NCI-H2196 treated with DMSO at 0.1 percent for 48 hours (cell line): ENCODE measurements around the gene PTPRN.
"Not testable (repeated sequence)": the region's sequence is repeated elsewhere in the genome, so short reads cannot be mapped to it uniquely, and the experiment has no call there.

Experiments
- DNase-seq: peaks from one replicate; lab custom pipeline; 2025; ENCODE audit not compliant: unreplicated experiment; lab: John Stamatoyannopoulos, UW

Gene PTPRN

DNA sequence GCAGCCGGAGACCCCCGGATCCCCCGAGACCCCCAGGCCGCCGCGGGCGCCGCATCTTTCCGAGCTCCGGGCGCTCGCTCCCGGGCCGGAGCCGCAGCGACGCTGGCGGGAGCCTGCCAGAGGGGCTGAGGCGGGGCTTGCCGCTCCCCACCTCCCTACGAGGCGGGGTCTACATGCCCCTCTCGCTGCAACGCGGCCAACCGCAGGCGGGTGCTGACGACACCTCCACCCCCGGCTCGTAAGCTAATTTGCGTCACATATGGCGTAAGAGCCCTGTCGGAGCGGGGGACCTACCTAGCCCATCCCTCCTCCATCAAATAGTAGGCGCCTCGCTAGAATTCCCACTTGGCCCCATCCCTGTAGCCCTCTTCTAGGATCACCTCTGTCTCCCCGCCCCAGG, at the start of gene PTPRN:
Gene PTPRN (minus strand): TSS at position 124 of the 400 bp plus-strand sequence. CDS start 69 bp downstream, at position 55.
- no peak for DNase-seq

DNA sequence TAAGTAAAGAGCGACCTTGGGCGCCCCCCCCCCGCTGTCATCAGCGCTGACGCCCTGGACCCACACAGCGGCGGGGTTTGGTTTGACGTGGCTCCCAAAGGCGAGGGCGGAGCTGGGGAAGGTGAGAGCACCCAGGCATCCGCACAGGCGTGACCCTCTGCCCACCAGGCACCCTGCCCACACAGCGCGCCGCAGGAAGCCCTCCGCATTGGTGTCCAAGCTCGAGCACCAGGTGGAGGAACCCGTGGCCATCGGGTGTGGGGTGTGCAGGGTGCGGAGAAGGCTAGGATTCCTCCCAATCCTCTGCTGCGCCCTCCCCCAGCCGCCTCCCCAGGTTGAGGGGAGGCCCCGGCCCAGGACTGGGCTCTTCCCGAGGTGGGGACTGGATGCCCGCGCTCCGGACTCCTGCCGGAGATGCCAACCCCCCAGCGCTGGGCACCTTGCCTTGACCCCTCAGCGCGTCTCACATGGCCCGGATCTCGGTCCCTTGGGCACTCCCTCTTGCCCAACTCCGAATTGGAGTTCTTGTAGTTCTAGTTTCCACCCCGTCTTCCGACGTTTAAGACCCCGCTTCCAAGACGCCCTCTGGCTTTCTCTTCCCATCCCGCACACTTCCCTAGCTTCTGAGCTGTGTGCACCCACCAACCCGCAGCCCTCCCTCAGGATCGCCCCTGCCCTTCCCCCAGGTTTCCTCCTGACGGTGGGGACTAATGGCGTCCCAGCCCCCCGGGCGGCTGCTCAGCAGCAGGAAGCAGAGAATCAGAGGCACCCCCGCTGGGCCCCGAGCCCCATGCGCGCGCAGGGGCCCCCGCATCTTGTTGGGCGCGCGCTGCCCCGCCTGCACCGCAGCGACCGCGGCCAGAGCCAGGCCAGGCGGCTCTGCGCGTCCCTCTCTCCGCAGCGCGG, 49.2 kb upstream of the PTPRN start:
- DNase-seq = no peak

DNA sequence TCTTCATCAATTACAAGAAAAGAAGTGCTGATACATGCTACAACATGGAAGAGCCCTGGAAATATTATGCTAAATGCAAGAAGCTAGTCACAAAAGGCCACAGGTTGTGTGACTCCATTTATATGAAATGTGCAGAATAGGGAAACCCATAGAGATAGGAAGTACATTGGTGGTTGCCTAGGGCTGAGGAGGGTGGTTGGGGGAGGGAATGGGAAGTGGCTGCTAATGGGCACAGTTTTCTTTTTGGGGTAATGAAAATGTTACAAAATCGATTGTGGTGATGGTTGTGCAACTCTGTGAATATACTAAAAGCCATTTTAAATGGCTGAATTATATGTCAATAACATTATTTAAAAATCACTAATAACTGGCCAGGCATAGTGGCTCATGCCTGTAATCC, 47.6 kb upstream of the PTPRN start:
- no peak for DNase-seq

DNA sequence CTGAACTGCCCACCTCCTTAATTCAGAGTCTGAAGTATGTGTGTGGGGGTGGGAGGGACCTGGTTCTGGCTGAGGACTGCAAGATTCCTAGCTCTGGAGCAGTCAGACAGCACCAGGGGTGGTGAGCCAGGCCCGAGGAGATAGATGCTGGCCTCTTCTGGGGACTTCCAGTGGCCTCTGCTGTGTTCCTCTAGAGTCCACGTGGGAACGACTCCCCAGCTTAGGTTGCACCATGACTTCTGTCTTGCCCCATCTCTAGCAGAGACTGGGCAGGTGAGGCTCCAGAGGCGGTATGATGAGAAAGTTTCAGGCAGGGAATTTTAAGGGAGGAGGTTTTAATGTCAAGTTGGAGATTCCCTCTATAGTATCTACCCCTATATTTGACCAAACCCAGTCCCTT, 45.4 kb upstream of the PTPRN start:
- no peak for DNase-seq

DNA sequence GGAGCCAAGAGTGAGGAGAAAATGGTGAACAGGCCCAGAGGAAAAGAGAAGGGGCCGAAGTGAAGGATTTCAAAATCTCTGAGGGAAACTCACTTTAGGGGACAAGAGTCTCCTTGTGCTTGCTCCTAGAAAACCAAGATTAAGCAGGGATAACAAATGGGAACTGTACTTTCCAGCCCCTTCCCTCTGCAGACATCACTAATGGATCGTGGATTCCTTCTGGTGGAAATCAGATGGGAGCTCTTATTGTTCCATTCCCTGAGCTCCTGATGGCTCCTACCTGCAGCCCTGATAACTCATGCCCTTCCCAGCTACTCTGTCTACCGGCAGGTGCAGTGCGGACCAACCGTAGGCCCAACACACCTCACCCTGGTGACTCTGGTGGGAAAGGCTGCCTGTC, 43.9 kb upstream of the PTPRN start:
- DNase-seq = no peak

DNA sequence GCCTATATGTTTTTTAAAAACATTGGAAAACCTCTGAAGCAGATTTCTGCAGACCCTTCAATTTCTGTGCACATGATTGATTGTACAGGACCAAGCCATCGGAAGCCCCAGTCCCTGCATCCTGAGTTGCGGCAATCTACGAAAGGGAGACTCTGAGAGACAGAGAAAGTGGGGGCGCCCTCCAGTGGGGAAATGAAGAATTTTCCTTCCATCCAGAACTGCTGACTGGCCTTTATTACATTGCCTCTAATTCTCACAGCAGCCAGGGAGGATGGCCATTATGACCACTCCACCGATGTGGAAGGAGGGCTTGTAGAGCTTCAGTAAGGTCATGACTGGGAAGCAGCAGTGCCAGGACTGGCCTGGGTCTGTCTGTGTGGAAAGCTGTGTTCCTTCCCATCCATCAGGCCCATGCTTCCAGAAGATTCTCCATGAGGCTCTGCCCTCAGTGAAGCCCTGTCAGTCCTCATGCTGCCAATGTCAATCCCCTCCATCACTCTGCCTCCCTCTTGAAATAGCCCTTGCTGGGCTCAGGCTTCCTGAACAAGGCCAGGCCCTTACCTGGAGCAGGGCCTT, 43.3 kb upstream of the PTPRN start:
- peak; percentile 39 for DNase-seq

DNA sequence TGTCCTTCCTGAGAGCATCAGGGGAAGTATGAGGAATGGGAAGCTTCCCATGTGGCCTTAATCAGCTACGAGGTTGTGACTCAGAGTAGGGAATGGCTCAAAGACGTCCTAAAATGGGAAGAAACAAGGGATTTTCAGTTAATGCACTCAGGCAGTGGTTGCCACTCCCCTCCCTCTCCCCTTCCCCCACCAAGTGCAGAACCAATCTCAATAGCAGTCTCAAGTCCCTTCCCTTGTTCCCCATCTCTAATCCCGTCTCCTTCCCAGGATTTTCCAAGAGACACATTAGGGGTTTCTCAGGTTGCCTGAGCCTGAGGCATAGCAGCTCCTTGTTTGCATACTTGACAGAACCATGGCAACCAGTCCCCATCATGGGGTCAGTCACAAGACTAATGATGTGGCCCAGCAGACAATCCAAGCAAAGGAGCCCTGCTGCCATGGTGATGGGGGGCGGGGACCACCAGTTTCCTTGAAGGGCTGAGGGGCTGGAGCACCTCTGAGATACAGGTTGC, 41.6 kb upstream of the PTPRN start:
- no peak for DNase-seq

DNA sequence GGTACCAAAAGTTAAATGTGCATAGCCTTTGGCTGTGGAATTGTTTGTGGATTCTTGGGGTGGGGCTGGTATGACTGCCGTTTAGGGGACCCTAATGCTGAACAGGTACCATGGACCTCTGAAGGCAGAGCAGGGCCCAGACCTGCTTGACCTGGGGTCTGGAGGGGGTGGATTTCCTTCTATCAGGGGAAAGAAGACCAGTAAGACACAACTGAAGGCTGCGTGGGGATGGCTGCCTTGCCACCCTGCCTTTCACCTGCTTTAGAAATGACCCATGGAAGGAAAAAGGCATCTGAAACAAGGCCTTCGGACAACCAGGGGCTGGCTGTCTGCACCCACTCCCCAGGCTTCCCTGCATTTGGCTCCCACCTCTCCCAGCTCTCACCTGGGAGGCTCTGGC, 41.0 kb upstream of the PTPRN start:
- DNase-seq = no peak

DNA sequence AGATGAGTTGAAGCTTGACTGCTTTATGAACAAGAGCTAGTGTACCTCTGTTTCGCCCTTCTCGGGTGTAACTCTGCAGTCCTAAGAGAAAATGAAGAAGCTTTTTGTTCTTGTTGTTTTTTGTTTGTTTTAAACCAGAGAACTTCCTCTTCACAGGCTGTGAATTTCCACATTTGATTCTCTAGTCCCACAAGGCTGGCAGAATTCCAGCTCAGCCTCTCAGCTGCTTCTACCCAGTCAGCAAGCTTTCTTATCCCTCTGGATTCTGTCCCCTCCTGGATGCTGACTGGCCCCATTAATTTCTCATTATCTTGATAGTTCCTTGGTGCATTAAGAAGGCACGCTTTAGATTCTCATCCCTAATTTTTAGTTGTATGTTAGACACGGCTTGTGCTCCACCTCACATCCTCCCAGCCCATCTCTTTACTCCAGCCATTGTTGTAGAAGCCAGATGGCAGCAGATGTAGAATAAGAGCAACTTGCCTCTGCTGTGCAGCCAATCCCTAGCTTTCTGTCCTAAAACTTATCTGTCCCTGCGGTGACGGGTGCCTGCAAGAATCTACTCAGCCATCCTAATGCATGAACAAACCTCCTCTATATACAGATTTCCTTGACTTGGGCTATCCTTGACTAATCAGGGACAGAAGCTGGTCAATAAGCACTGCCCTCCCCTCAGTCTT, 35.7 kb upstream of the PTPRN start:
- peak; percentile 69 for DNase-seq

DNA sequence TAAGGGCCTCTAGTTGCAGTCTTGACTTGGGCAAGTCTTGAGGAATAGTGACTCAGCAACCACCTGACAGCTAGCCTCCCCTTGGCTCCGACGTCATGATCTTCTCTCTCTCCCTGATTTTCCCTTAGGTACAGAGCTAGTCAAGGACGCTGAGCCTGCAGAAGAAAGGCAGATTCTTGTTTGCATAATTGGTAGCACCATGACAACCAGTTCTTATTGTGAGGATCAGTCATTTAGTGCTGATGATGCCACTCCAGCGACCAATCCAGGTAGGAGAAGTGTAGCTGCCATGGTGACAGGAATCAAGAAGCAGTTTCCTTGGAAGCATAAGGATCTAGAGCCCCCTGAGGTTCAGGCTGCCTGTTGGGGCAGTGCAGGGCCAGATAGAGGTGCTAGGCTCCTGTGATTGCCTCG, 26.2 kb upstream of the PTPRN start:
- no peak for DNase-seq

DNA sequence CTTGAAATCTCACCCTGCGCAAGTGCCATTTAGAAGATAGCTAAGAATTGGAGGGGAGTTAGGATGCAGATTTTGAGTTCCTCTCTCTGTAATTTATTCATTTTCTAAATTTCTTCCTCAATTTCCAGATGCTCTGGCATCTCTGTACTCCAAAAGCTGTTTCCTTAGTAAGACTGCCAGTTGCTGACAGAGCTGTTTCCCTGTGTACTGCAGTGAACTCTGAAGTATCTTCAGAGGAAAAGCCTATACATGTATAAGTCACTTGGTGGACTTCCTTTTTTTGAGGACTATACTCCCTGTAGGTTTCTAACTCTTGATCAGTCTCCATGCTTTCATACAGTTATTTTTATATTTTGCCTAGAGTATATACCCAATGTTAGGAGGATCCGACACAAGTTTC, 24.9 kb upstream of the PTPRN start:
- DNase-seq = no peak

DNA sequence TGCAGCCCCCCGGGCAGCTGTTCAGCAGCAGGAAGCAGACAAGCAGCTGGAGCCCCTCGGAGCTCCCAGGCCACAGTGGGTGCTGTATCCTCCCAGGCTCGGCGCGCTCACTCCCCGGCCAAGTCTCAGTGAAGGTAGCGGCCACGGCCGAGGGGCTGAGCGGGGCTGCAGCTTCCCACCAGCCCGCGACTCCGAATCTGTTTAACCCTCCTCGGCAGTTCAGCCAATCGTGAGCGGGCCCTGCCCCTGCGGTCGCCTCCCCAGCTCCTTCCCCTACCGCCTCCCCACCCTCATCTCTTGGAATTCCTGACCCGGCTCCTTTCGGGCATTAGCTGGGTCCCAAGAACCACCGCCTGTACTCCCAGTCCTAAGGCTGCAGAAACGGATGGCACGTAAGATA, 23.3 kb upstream of the PTPRN start, which contains the start of gene RESP18:
Gene RESP18 (minus strand): TSS at position 203 of the 400 bp plus-strand sequence.
- no peak for DNase-seq

DNA sequence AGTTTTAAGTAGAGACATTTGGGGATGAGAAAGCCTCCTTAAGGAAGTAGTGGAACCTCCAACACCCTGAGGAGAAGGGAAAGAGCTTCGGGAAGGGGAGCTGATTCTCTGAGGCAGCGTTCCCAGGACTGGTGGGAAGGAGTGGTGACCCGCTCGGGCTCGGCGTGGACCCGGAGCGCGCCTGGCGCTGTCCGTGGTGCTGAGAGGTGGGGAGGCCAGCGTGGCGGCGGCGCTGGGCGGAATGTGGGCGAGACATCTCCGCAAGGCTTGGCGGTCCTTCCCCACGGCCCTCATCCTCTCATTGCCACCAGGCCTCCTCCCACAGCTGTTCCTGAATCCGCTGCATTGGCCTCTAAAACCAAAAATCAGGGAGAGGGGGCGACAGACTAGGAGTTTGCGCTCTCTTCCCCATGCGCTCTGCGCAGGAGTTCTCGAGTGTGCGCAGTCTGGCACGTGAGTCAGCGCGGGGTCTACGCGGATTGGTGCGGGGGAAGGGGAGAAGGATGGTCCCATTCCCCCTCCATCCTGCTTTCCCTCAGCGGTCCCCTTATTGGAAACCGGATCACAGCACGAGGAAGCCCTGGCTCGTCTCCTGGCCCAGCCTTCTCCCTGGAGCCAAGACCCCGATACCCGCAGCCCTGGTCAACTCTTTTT, 22.5 kb upstream of the PTPRN start:
- DNase-seq = no peak

DNA sequence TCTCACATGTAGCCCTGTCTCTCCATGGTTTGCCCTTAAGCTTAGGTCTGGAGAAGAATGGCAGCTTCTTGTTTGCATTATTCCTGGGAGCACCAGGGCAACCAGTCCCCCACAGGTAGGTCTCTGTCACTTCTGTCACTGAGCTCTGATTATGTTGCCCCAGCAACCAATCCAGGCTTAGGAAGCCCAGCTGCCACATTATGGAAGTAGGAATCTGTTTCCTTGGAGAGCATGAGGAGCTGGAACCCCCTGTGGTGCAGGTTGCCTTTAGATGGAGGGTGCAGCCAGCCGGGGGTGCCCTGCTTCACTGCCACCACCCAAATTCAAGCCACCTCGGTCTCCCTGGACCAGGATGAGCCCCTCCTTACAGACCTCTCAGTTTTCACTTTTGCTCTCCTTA, 18.5 kb upstream of the PTPRN start:
- DNase-seq = no peak

DNA sequence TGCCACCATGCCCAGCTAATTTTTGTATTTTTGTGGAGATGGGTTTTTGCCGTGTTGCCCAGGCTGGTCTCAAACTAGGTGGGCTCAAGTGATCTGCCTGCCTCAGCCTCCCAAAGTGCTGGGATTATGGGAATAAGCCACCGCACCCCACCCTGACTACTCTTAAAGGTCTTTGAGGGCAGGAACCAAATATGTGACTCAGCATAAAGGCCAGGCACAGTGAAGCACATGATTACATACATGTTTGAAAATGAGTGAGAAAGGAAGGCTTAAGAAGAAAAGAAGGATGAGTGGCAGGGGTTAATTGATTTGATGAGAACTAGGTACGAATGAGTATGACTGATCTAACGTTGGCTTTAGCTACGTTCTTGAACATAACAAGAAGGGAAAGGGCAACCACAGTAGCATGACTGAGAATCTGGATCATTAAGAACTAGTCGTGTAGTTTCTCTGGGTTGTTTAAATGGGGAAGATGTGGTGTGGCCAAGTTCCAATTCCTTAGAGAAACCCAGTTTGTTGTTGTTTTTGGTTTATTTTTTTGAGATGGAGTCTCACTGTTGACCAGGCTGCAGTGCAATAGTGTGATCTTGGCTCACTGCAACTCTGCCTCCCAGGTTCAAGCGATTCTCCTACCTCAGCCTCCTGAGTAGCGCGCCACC, 16.6 kb upstream of the PTPRN start:
- no peak for DNase-seq

DNA sequence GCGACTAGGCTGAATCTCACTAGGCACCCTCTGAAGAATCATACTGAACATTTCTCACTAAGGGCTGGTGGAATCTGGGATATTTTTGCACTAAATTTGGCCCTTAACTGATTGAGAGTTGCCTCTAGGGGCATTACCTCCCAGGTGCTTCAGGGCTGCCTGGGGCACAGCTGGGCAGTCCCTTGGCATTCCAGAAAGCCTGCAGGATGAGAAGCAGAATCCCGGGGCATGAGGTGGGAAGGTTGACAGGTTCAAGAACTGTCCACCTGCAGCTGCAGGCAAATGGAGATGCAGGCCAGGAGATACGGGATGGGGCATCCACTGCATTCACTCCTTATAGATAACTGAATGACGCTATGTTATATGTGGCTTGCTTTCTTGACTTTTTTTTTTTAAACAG, 15.9 kb upstream of the PTPRN start:
- DNase-seq = no peak

DNA sequence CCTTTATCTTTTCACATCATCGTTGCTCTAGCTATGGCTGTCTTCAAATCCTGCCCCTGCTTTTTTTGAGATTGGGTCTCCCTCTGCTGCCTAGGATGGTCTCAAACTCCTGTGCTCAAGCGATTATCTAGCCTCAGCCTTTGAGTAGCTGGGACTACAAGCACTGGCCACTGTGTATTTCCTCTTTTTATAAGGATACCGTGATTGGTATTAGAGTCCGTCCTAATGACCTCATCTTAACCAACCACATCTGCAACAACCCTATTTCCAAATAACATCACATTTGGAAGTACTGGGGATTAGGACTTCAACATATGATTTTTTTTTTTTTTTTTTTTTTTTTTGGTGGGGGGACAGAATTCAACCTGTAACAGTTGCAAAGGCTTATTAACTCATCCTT, 14.2 kb upstream of the PTPRN start:
- DNase-seq = no peak

DNA sequence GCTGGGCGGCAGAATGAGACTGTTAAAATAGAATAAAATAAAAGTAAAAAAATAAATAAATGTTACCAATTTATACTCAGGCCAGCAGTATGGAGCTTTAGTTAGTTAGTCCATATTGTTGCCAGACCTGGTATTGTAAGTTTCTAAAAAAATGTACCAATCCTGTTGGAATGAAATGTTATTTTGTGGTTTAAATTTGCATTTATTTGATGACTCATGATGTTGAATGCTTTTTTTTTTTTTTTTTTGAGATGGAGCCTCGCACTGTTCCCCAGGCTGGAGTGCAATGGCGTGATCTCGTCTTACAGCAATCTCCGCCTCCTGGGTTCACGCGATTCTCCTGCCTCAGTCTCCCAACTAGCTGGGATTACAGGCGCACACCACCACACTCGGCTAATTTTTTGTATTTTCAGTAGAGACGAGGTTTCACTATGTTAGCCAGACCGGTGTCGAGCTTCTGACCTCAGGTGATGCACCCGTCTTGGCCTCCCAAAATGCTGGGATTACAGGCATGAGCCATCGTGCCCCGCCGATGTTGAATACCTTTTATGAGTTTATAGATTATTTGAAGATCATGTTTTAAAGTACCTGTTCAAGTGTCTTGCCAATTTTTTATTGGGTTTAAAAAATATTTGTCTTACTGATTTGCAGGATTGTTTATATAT, 5.7 kb upstream of the PTPRN start:
- no peak for DNase-seq

DNA sequence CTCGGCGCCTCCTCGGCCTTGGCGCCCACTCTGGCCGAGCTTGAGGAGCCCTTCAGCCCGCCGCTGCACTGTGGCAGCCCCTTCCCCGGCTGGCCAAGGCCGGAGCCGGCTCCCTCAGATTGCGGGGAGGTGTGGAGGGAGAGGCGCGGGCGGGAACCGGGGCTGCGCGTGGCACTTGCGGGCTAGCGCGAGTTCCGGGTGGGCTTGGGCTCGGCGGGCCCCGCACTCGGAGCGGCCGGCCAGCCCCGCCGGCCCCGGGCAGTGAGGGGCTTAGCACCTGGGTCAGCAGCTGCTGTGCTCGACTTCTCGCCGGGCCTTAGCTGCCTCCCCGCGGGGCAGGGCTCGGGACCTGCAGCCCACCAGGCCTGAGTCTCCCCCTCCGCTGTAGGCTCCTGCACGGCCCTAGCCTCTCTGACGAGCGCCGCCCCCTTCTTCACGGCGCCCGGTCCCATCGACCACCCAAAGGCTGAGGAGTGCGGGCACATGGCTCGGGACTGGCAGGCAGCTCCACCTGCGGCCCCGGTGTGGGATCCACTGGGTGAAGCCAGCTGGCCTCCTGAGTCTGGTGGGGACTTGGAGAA, 3.6 kb upstream of the PTPRN start:
- DNase-seq = not testable (repeated sequence)
